Neural progenitor cell (in vitro differentiated cells): ENCODE measurements around the gene MPP2. TPM values are rescaled to one million over a fixed set of nuclear protein-coding genes. Genes with fewer than 3 reads are reported as not detected.

Experiments used
- DNase-seq: peaks from one replicate; pipeline ENCODE4 v3.0.0-alpha.2; 2016; ENCODE audit warnings: low spot score
- H2AFZ ChIP-seq: fragments of 200-600 bp; sonication (generic); replicated peaks from 2 replicates; pipeline ENCODE4 v1.6.1; 2016; ENCODE audit warnings: antibody characterized with exemption
- H3F3A ChIP-seq: fragments of 200-600 bp; sonication (generic); 2 replicates; pipeline ENCODE4 v1.6.1; 2016; ENCODE audit warnings: antibody characterized with exemption, low read depth
- H3K27ac ChIP-seq: fragments of 200-600 bp; sonication (generic); 2 replicates; pipeline ENCODE4 v1.5.1; 2016; ENCODE audit warnings: mild to moderate bottlenecking
- H3K27me3 ChIP-seq: fragments of 200-600 bp; sonication (generic); 2 replicates; pipeline ENCODE4 v1.6.1; 2016; ENCODE audit warnings: mild to moderate bottlenecking, moderate library complexity
- H3K36me3 ChIP-seq: fragments of 200-600 bp; sonication (generic); 2 replicates; pipeline ENCODE4 v1.5.1; 2016
- H3K4me1 ChIP-seq: fragments of 200-600 bp; sonication (generic); 2 replicates; pipeline ENCODE4 v1.6.1; 2016; ENCODE audit warnings: mixed run types
- H3K4me2 ChIP-seq: fragments of 200-600 bp; sonication (generic); 2 replicates; pipeline ENCODE4 v1.6.1; 2016
- H3K4me3 ChIP-seq: fragments of 200-600 bp; sonication (generic); 2 replicates; pipeline ENCODE4 v1.5.1; 2016
- H3K79me2 ChIP-seq: fragments of 200-600 bp; sonication (generic); 2 replicates; pipeline ENCODE4 v1.6.1; 2016; ENCODE audit warnings: low read depth
- H3K9ac ChIP-seq: fragments of 200-600 bp; sonication (generic); 2 replicates; pipeline ENCODE4 v1.6.1; 2016
- H3K9me3 ChIP-seq: fragments of 200-600 bp; sonication (generic); 2 replicates; pipeline ENCODE4 v1.5.1; 2016; ENCODE audit warnings: low read depth
- H4K20me1 ChIP-seq: fragments of 200-600 bp; sonication (generic); 2 replicates; pipeline ENCODE4 v1.6.1; 2016; ENCODE audit warnings: low read depth
- H3K27ac Mint-ChIP-seq: 3 replicates; pipeline ENCODE4 v1.8.0; 2021; ENCODE audit warnings: mixed read lengths
- H3K27me3 Mint-ChIP-seq: 2 replicates; pipeline ENCODE4 v1.8.0; 2022; ENCODE audit warnings: low read depth, mild to moderate bottlenecking, inconsistent platforms, moderate library complexity, mixed read lengths; ENCODE audit not compliant: insufficient read depth
- H3K36me3 Mint-ChIP-seq: 3 replicates; pipeline ENCODE4 v1.8.0; 2021; ENCODE audit warnings: mixed read lengths
- H3K4me1 Mint-ChIP-seq: 3 replicates; pipeline ENCODE4 v1.8.0; 2021; ENCODE audit warnings: mixed read lengths
- H3K4me3 Mint-ChIP-seq: 3 replicates; pipeline ENCODE4 v1.8.0; 2021; ENCODE audit warnings: mild to moderate bottlenecking, moderate library complexity, mixed read lengths
- H3K9me3 Mint-ChIP-seq: 3 replicates; pipeline ENCODE4 v1.8.0; 2020; ENCODE audit warnings: mixed read lengths
- CTCF ChIP-seq: fragments of 200-600 bp; sonication (generic); IDR thresholded peaks from 2 replicates; pipeline ENCODE4 v1.5.1; 2017; ENCODE audit warnings: antibody characterized with exemption, mild to moderate bottlenecking
- EZH2 ChIP-seq: fragments of 200-600 bp; sonication (generic); IDR thresholded peaks from 2 replicates; pipeline ENCODE4 v1.6.1; 2017; ENCODE audit warnings: antibody characterized with exemption, mild to moderate bottlenecking, moderate library complexity
- EZH2phosphoT487 ChIP-seq: fragments of 200-600 bp; sonication (generic); IDR thresholded peaks from 2 replicates; pipeline ENCODE4 v1.6.1; 2017; ENCODE audit warnings: antibody characterized with exemption
- total RNA-seq: library from RNA; depleted of rRNA; stranded (reverse); fragments of >200 nt; gene quantifications from 2 replicates; pipeline ENCODE4 v1.2.3, GENCODE V29; 2015; ENCODE audit warnings: low replicate concordance

Gene MPP2
- total RNA-seq, 1 donor from 2014 or later: 7.8 TPM

GRCh38 chr17:43834106-43834505, 73.2 kb downstream of the MPP2 start:
- no peak overlapping the region for H3K27ac Mint-ChIP-seq
- H3K9me3 ChIP-seq: no peaks in the 10 kb centered on the region
- H3K4me3 Mint-ChIP-seq: peak overlapping the region; percentile 94
- H3K36me3 ChIP-seq: no peaks in the 10 kb centered on the region
- peaks cover 24% of the 10 kb centered on the region for H3K27me3 Mint-ChIP-seq
- peaks cover 26% of the 10 kb centered on the region for H3K4me1 Mint-ChIP-seq
- H4K20me1 ChIP-seq: no peaks in the 10 kb centered on the region
- H3K4me2 ChIP-seq: no peak overlapping the region
- H3K4me3 ChIP-seq: no peak overlapping the region
- no peak overlapping the region for H3K9ac ChIP-seq
- peaks cover 5% of the 10 kb centered on the region for H3K36me3 Mint-ChIP-seq
- H3F3A ChIP-seq: peaks cover 20% of the 10 kb centered on the region
- H3K27me3 ChIP-seq: peaks cover 46% of the 10 kb centered on the region
- H3K27ac ChIP-seq: no peak overlapping the region
- H2AFZ ChIP-seq: peak overlapping the region; percentile 92
- H3K79me2 ChIP-seq: no peaks in the 10 kb centered on the region
- peaks cover 8% of the 10 kb centered on the region for H3K4me1 ChIP-seq
- no peak for TF ChIP-seq EZH2phosphoT487
- no peak for TF ChIP-seq EZH2
- TF ChIP-seq CTCF: no peak
- no peak for DNase-seq
- H3K9me3 Mint-ChIP-seq: peaks cover 10% of the 10 kb centered on the region

- Mint-ChIP-seq H3K4me1 (peaks cover 26% of the 10 kb centered on the region), H3K27me3 (peaks cover 22% of the 10 kb centered on the region), H3K9me3 (peaks cover 10% of the 10 kb centered on the region), H3K36me3 (peaks cover 7% of the 10 kb centered on the region), H3K27ac (peak within 1 kb of the TSS; percentile 89), H3K4me3 (peak within 1 kb of the TSS; percentile 94)
- no peaks in the 10 kb centered on the region for H3K79me2 ChIP-seq
- no peaks in the 10 kb centered on the region for H3K9me3 ChIP-seq
- H3K36me3 ChIP-seq: no peaks in the 10 kb centered on the region
- no peaks in the 10 kb centered on the region for H4K20me1 ChIP-seq
- no peak within 1 kb of the TSS for H3K9ac ChIP-seq
- peak within 1 kb of the TSS; percentile 83 for H3K4me2 ChIP-seq
- H3K27me3 ChIP-seq: peaks cover 44% of the 10 kb centered on the region
- H3F3A ChIP-seq: peaks cover 20% of the 10 kb centered on the region
- peak; percentile 64 for TF ChIP-seq EZH2
- no peak for TF ChIP-seq CTCF
- H3K4me1 ChIP-seq: peaks cover 8% of the 10 kb centered on the region
- H3K4me3 ChIP-seq: peak within 1 kb of the TSS; percentile 78
- peak; percentile 87 for DNase-seq
- no peak within 1 kb of the TSS for H3K27ac ChIP-seq
- peak within 1 kb of the TSS; percentile 92 for H2AFZ ChIP-seq
Measured at GRCh38 chr17:43832976-43833829, 74.1 kb downstream of the MPP2 start, which contains the start of gene MPP3. TSS of gene MPP3 (minus strand) at chr17:43833146. CDS start at chr17:43831906, 1,240 bp downstream.

- H3K27me3 ChIP-seq: peaks cover 44% of the 10 kb centered on the region
- H3K4me3 Mint-ChIP-seq: peak overlapping the region; percentile 88
Measured at GRCh38 chr17:43832168-43832975, 75.0 kb downstream of the MPP2 start.

More at GRCh38 chr17:43832168-43832975, 75.0 kb downstream of the MPP2 start:
- no peak overlapping the region for H3K27ac ChIP-seq
- H3K4me3 ChIP-seq: peak overlapping the region; percentile 78
- H3K9ac ChIP-seq: no peak overlapping the region
- DNase-seq: peak; percentile 57
- Mint-ChIP-seq H3K27me3 (peaks cover 22% of the 10 kb centered on the region), H3K27ac (no peak overlapping the region), H3K4me1 (peaks cover 26% of the 10 kb centered on the region), H3K36me3 (peaks cover 7% of the 10 kb centered on the region), H3K9me3 (peaks cover 10% of the 10 kb centered on the region)
- no peak for TF ChIP-seq CTCF
- TF ChIP-seq EZH2: peak; percentile 38
- TF ChIP-seq EZH2phosphoT487: no peak
- no peaks in the 10 kb centered on the region for H3K36me3 ChIP-seq
- H3K79me2 ChIP-seq: no peaks in the 10 kb centered on the region
- H3K4me1 ChIP-seq: peaks cover 8% of the 10 kb centered on the region
- H3F3A ChIP-seq: peaks cover 20% of the 10 kb centered on the region
- H3K9me3 ChIP-seq: no peaks in the 10 kb centered on the region
- H4K20me1 ChIP-seq: no peaks in the 10 kb centered on the region
- peak overlapping the region; percentile 83 for H3K4me2 ChIP-seq
- peak overlapping the region; percentile 92 for H2AFZ ChIP-seq
